CD4-positive, alpha-beta T cell (primary cell): ENCODE data around the gene ZHX3. TPM values are rescaled to one million over a fixed set of nuclear protein-coding genes. Genes with fewer than 3 reads are reported as not detected.

Experiments
- ATAC-seq: fragments of 200-7000 bp; cut with Tn5 transposase; one replicate; pipeline ENCODE4 v1.10.0; 2022; ENCODE audit warnings: mild to moderate bottlenecking; ENCODE audit not compliant: poor library complexity
- CTCF ChIA-PET: fragments of 350-600 bp; sonication (Branson Sonifier 250); formaldehyde crosslinking; loops from one replicate; lab custom pipeline; 2021; ENCODE audit warnings: antibody characterized with exemption, inconsistent platforms; lab: Charles Lee
- POLR2A ChIA-PET: fragments of 350-600 bp; sonication (Branson Sonifier 250); formaldehyde crosslinking; loops from one replicate; lab custom pipeline; 2021; ENCODE audit warnings: antibody characterized with exemption, inconsistent platforms; lab: Charles Lee
- DNase-seq, 14 experiments: peaks; one replicate each; pipeline ENCODE4 v3.0.0-alpha.2; 2013 to 2020; ENCODE audit warnings: mixed read lengths in 2 of 14
- H3K27ac ChIP-seq, 2 donors: one replicate each; pipeline versions ENCODE4 v1.5.1 to v1.7.0; 2013; ENCODE audit warnings: low read length in 2 of 2, low read depth in 1 of 2, mild to moderate bottlenecking in 1 of 2
- H3K27me3 ChIP-seq, 2 experiments: 1 replicate in 1 of 2; 2 replicates in 1 of 2; pipeline versions ENCODE4 v1.6.1 to v1.7.0; 2013; ENCODE audit warnings: low read length in 2 of 2, control low read depth in 1 of 2, mild to moderate bottlenecking in 1 of 2, moderate library complexity in 1 of 2; ENCODE audit not compliant: insufficient read depth in 2 of 2, control insufficient read depth in 1 of 2
- H3K36me3 ChIP-seq: one replicate; pipeline ENCODE4 v1.6.1; 2013; ENCODE audit warnings: low read length, control low read depth; ENCODE audit not compliant: insufficient read depth
- H3K4me1 ChIP-seq: one replicate; pipeline ENCODE4 v1.6.1; 2013; ENCODE audit warnings: low read length, control low read depth; ENCODE audit not compliant: insufficient read depth
- H3K4me3 ChIP-seq: one replicate; pipeline ENCODE4 v1.5.1; 2013; ENCODE audit warnings: mild to moderate bottlenecking, low read length, moderate library complexity
- H3K9me3 ChIP-seq, 2 experiments: 1 replicate in 1 of 2; 2 replicates in 1 of 2; pipeline versions ENCODE4 v1.6.1 to v1.7.0; 2013; ENCODE audit warnings: low read length in 2 of 2, mild to moderate bottlenecking in 2 of 2, control low read depth in 1 of 2, moderate library complexity in 1 of 2; ENCODE audit not compliant: control insufficient read depth in 1 of 2, insufficient read depth in 1 of 2
- H3K27ac Mint-ChIP-seq: one replicate; pipeline ENCODE4 v1.8.0; 2020; ENCODE audit warnings: mixed read lengths
- H3K27me3 Mint-ChIP-seq: one replicate; pipeline ENCODE4 v1.8.0; 2021; ENCODE audit warnings: mixed read lengths
- H3K36me3 Mint-ChIP-seq: one replicate; pipeline ENCODE4 v1.8.0; 2021; ENCODE audit warnings: low read depth, mixed read lengths
- H3K4me1 Mint-ChIP-seq: one replicate; pipeline ENCODE4 v1.8.0; 2021; ENCODE audit warnings: low read depth, mixed read lengths
- H3K4me3 Mint-ChIP-seq: one replicate; pipeline ENCODE4 v1.8.0; 2020; ENCODE audit warnings: mild to moderate bottlenecking, mixed read lengths
- H3K9me3 Mint-ChIP-seq: one replicate; pipeline ENCODE4 v1.8.0; 2020; ENCODE audit warnings: mixed read lengths
- intact Hi-C, 2 experiments: fragments of 100-400 bp; cut with DNase I in 1 of 2; cut with micrococcal nuclease in 1 of 2; formaldehyde crosslinking; loops; one replicate each; pipeline versions ENCODE4 v1.15.1 to v1.9.0; 2023 to 2025; cut with DNase I, micrococcal nuclease
- total RNA-seq, 174 experiments: library from RNA in 2 of 174; stranded (reverse) in 2 of 174; gene quantifications; one replicate each; pipeline ENCODE4 v1.2.3 and lab custom pipeline; 2021 to 2026
- TF ChIP-seq, protein P1 (sequence below): fragments of 200-600 bp; IDR thresholded peaks from one replicate; pipeline ENCODE4 v1.8.0; 2022; ENCODE audit warnings: antibody characterized with exemption, mild to moderate bottlenecking

The ZHX3 gene
- total RNA-seq, 2 experiments from 2014 or later, result 6.6 to 7.6 TPM

- ChIA-PET POLR2A (interaction anchor here (0.9 to 14.5 kb wide), 3 partner anchors 11 to 32 kb away, joined by 4 to 403 read pairs (median 99); no protein-coding TSS in a partner anchor), CTCF (interaction anchor here (1.3 kb wide), 1 partner anchor 178 kb away, joined by 3 read pairs; no protein-coding TSS in a partner anchor)
- Mint-ChIP-seq H3K36me3 (peaks cover 41% of the 10 kb centered on the region), H3K27me3 (no peaks in the 10 kb centered on the region), H3K27ac (peak overlapping the region; percentile 96), H3K4me1 (peaks cover 84% of the 10 kb centered on the region), H3K9me3 (no peaks in the 10 kb centered on the region), H3K4me3 (peak overlapping the region; percentile 90)
- TF ChIP-seq, protein P1, sequence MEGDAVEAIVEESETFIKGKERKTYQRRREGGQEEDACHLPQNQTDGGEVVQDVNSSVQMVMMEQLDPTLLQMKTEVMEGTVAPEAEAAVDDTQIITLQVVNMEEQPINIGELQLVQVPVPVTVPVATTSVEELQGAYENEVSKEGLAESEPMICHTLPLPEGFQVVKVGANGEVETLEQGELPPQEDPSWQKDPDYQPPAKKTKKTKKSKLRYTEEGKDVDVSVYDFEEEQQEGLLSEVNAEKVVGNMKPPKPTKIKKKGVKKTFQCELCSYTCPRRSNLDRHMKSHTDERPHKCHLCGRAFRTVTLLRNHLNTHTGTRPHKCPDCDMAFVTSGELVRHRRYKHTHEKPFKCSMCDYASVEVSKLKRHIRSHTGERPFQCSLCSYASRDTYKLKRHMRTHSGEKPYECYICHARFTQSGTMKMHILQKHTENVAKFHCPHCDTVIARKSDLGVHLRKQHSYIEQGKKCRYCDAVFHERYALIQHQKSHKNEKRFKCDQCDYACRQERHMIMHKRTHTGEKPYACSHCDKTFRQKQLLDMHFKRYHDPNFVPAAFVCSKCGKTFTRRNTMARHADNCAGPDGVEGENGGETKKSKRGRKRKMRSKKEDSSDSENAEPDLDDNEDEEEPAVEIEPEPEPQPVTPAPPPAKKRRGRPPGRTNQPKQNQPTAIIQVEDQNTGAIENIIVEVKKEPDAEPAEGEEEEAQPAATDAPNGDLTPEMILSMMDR, result no peak
- H3K4me3 ChIP-seq, result peak overlapping the region; percentile 90
- intact Hi-C loops, result loop anchor here in 1 of 2 experiments (5.0 kb wide), 1 partner anchor 108 kb away; no protein-coding TSS in a partner anchor
- peak overlapping the region; percentile 83 to 87 for H3K27ac ChIP-seq
- H3K9me3 ChIP-seq, result no peaks in the 10 kb centered on the region
- DNase-seq, result peak in 2 of 14 experiments; percentile 15 to 33
- no peaks in the 10 kb centered on the region for H3K27me3 ChIP-seq
- H3K36me3 ChIP-seq, result no peaks in the 10 kb centered on the region
- no peak for ATAC-seq
- H3K4me1 ChIP-seq, result peaks cover 78% of the 10 kb centered on the region
Measured at GRCh38 chr20:41140226-41141133, 177.1 kb downstream of the ZHX3 start.

DNA sequence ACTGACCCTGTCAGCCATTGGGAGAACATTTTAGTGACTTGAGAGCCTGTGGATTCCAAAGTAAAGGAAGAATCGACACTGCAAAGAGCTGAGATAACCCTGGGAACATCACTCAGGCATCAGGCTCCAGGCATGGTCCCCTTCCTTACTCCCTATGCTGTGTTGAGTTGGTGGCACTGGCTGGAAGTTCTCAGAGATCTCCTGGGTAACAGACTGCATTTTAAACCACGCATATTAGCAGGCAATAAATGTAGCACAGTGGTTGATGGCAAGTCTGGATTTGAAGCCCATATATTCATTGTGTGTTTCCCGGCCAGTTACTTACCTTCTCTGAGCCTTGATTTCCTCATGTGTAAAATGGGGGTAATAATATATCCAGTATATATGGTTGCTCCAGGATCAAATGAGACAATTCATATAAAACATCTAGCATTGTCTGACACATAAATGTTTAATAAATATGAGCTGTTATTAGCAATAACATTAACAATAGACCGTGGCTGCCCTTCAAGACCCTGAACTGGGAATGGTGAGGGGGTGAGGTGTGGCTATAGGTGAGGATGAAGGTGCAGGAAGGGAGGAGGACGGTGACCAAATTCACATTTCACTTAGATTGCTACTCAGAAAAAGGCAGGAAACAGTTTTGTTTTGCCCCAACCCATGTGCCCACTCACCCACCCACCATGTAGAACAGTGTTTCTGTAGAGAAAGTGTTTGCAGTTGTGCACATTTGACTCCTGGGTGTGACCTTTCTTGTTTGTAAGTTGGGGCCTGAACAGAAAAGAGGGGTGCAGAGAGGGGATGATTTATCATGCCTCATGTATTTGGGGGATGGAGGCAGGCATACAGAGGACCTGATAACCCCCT, 178.1 kb downstream of the ZHX3 start:
- Histone ChIP-seq H3K27ac (peak overlapping the region; percentile 83 to 87), H3K36me3 (no peaks in the 10 kb centered on the region), H3K4me1 (peaks cover 76% of the 10 kb centered on the region), H3K9me3 (no peaks in the 10 kb centered on the region), H3K27me3 (no peaks in the 10 kb centered on the region), H3K4me3 (peak overlapping the region; percentile 90)
- H3K27me3 Mint-ChIP-seq, result no peaks in the 10 kb centered on the region
- TF ChIP-seq, protein P1, result no peak
- peak in 3 of 14 experiments; percentile 30 to 51 (median 33) for DNase-seq
- no peaks in the 10 kb centered on the region for H3K9me3 Mint-ChIP-seq
- H3K4me3 Mint-ChIP-seq, result peak overlapping the region; percentile 90
- peaks cover 32% of the 10 kb centered on the region for H3K36me3 Mint-ChIP-seq
- H3K4me1 Mint-ChIP-seq, result peaks cover 84% of the 10 kb centered on the region
- intact Hi-C loops, result loop anchor here (1.0 to 10.0 kb wide), 5 partner anchors 17 to 555 kb away; no protein-coding TSS in a partner anchor
- CTCF ChIA-PET, result interaction anchor here (0.9 to 6.9 kb wide), 4 partner anchors 10 to 33 kb away, joined by 3 to 66 read pairs (median 4); no protein-coding TSS in a partner anchor
- POLR2A ChIA-PET, result interaction anchor here (0.5 to 14.5 kb wide), 8 partner anchors 8 to 553 kb away, joined by 3 to 403 read pairs (median 5); no protein-coding TSS in a partner anchor
- ATAC-seq, result no peak
- H3K27ac Mint-ChIP-seq, result peak overlapping the region; percentile 96
